ENCODE data around the gene RNF167.
A peak's percentile ranks its signal among the peaks of the same experiment; 100 is the strongest.

RNF167 gene

GRCh38 chr17:4969047-4969550 is 29.0 kb downstream of the RNF167 start:
- Mint-ChIP-seq H3K4me3 (no peak overlapping the region), H3K9me3 (no peaks in the 10 kb centered on the region), H3K4me1 (peaks cover 16% of the 10 kb centered on the region), H3K36me3 (no peaks in the 10 kb centered on the region), H3K27ac (no peak overlapping the region)
- ATAC-seq (peak; percentile 65), DNase-seq (ENCODE audit: low spot score in 2 of 2) (peak; percentile 39 to 81)

DNA sequence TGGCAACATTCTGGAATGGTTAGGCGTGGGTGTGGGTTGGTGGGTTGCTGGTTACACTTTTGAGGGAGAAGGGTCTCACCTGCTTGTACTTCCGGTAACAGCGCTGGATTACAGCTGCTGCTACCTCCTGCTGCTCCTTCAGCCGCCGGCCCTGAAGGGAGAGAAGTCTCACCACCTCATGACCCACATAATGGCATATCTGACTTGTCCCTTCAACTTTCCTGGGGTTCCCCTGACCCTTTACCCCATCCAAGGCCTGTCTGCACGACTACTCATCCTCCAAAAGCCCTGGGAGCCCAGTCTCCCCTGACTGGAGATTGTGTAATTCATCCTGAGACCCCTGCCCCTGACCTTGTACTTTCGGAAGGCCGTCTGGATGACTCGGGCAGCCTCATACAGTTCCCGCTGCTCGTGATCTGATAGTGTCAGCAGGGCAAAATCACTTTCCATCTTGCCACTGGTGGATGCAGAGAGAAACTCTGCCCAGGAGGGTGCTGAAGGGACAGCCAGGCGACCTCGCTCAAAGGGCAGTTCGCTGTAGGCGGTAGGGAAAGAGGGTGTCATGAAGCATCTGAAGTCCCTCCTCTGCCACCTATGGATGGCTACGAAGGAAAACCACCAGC is 29.6 kb downstream of the RNF167 start:
- DNase-seq (ENCODE audit: low spot score in 2 of 2) (peak; percentile 38 to 80), ATAC-seq (peak; percentile 40)
- H3K9me3 Mint-ChIP-seq: no peaks in the 10 kb centered on the region
- no peaks in the 10 kb centered on the region for H3K36me3 Mint-ChIP-seq
- H3K4me1 Mint-ChIP-seq: peaks cover 16% of the 10 kb centered on the region
- H3K4me3 Mint-ChIP-seq: no peak overlapping the region
- H3K27ac Mint-ChIP-seq: no peak overlapping the region

DNA sequence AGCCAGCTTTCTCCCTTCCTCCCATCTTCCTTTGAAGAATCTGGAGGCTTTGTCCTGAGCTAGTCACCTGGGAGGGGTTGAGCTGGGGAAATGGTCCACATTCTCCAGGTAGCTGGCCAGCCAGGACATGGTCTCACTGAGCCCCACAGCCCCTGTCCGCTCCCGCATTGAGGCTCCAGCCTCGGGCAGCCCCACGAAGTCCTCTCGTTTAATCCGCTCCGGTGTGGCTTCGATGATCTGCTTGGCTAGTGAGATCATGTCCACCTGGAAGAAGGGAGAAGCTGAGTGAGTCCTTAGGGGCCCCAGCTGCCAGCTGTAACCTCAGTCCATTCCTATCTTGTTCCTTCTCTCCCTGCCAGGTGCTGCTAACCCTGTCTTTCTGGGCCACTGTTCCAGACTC is 30.2 kb downstream of the RNF167 start:
- H3K4me3 Mint-ChIP-seq: no peak overlapping the region
- H3K36me3 Mint-ChIP-seq: no peaks in the 10 kb centered on the region
- H3K4me1 Mint-ChIP-seq: peaks cover 17% of the 10 kb centered on the region
- no peak overlapping the region for H3K27ac Mint-ChIP-seq
- ATAC-seq (no peak), DNase-seq (ENCODE audit: low spot score in 2 of 2) (no peak)
- no peaks in the 10 kb centered on the region for H3K9me3 Mint-ChIP-seq

DNA sequence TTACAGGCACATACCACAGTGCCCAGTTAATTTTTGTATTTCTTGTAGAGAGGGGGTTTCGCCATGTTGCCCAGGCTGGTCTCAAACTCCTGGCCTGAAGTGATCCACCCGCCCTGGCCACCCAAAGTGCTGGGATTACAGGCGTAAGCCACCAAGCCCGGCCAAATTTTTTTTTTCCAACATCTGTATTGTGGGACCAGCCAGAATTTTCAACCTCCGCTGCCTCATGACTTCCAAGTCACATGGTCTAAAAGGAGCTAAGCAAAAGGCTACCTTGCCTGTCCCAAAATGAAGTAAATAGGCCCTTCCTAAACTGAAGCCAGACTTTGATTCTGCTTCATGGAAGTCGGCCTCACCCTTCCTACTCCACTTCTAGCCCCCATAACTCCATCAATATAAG is 31.8 kb downstream of the RNF167 start:
- H3K4me1 Mint-ChIP-seq: peaks cover 9% of the 10 kb centered on the region
- H3K27ac Mint-ChIP-seq: peak overlapping the region; percentile 24
- no peaks in the 10 kb centered on the region for H3K9me3 Mint-ChIP-seq
- ATAC-seq: no peak
- H3K4me3 Mint-ChIP-seq: no peak overlapping the region
- no peaks in the 10 kb centered on the region for H3K36me3 Mint-ChIP-seq
- no peak for DNase-seq (ENCODE audit: low spot score in 2 of 2)

DNA sequence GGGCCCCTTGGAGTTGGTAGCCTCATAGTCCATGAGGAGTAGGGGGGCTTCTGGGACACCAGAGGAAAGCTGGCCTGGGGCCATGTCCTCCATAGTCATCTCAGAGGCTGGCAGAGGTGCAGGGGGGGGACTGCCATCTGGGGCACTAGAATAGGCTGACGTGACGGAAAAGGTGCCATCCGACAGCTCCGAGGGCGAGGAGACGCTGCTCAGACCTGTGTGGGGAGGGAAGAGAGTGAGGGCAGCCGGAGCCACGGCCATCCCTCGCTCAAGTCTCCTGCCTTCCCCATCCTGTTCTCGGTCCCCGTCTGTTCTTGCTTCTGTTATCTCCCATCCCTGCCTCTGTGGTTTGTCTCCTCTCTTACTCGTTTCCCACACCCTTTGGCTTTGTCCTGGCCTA is 32.3 kb downstream of the RNF167 start:
- H3K36me3 Mint-ChIP-seq: no peaks in the 10 kb centered on the region
- ATAC-seq (no peak), DNase-seq (ENCODE audit: low spot score in 2 of 2) (no peak)
- peak overlapping the region; percentile 24 for H3K27ac Mint-ChIP-seq
- H3K4me3 Mint-ChIP-seq: no peak overlapping the region
- no peaks in the 10 kb centered on the region for H3K9me3 Mint-ChIP-seq
- H3K4me1 Mint-ChIP-seq: peaks cover 9% of the 10 kb centered on the region

DNA sequence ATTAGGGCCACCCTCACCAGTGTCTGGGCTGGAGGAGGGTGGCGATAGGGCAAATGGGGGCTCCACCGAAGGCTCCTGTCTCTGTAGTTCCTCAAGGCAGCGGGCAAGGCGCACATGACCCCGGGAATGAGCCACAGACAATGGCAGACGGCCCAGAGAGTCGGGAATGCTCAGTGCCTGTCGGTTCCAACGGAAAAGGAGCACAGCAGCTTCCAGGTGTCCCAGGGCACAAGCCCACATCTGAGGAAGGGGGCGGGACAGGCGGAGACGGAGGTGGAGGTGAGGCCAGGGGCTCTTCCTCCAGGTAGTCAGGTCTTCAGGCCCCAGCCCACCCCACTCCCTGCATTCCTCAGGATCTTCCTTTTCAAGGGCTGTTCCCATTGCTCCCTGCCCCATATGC is 32.7 kb downstream of the RNF167 start:
- no peaks in the 10 kb centered on the region for H3K36me3 Mint-ChIP-seq

GRCh38 chr17:4973256-4974114 is 33.4 kb downstream of the RNF167 start:
- Mint-ChIP-seq H3K4me1 (peaks cover 9% of the 10 kb centered on the region), H3K9me3 (no peaks in the 10 kb centered on the region), H3K27ac (peak overlapping the region; percentile 24), H3K4me3 (no peak overlapping the region), H3K36me3 (no peaks in the 10 kb centered on the region)
- DNase-seq (ENCODE audit: low spot score in 2 of 2) (no peak), ATAC-seq (no peak)

More for the DNA sequence above, 32.7 kb downstream of the RNF167 start:
- Mint-ChIP-seq H3K4me3 (no peak overlapping the region), H3K9me3 (no peaks in the 10 kb centered on the region), H3K4me1 (peaks cover 9% of the 10 kb centered on the region), H3K27ac (peak overlapping the region; percentile 24)
- DNase-seq (ENCODE audit: low spot score in 2 of 2): no peak
- ATAC-seq: no peak

GRCh38 chr17:4974115-4974670 is 34.1 kb downstream of the RNF167 start:
- Mint-ChIP-seq H3K4me1 (peaks cover 10% of the 10 kb centered on the region), H3K9me3 (no peaks in the 10 kb centered on the region), H3K27ac (peak overlapping the region; percentile 24), H3K36me3 (no peaks in the 10 kb centered on the region), H3K4me3 (no peak overlapping the region)
- ATAC-seq (no peak), DNase-seq (ENCODE audit: low spot score in 2 of 2) (no peak)

DNA sequence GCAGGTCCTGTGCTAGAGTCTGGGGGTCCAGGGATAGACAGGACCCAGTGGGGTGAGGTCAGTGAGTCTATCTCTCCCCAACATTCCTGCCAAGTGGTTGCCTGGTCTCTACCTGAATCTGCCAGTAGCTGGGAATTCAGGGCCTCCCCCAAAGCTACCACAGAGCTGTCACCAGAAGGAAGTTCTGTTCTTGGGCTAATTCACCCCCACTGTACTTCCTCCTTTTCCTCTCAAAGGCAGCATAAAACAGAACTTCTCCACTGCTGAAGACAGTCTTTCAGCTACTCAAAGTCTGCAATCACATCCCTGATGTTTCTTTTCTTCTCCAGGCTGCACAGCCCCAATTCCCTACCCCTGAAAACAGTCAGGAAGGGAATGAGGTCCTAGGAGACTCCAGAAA is 38.7 kb downstream of the RNF167 start:
- Mint-ChIP-seq H3K9me3 (no peaks in the 10 kb centered on the region), H3K27ac (no peak overlapping the region), H3K4me1 (peaks cover 47% of the 10 kb centered on the region), H3K4me3 (no peak overlapping the region), H3K36me3 (peaks cover 32% of the 10 kb centered on the region)
- no peak for DNase-seq (ENCODE audit: low spot score in 2 of 2)
- no peak for ATAC-seq

DNA sequence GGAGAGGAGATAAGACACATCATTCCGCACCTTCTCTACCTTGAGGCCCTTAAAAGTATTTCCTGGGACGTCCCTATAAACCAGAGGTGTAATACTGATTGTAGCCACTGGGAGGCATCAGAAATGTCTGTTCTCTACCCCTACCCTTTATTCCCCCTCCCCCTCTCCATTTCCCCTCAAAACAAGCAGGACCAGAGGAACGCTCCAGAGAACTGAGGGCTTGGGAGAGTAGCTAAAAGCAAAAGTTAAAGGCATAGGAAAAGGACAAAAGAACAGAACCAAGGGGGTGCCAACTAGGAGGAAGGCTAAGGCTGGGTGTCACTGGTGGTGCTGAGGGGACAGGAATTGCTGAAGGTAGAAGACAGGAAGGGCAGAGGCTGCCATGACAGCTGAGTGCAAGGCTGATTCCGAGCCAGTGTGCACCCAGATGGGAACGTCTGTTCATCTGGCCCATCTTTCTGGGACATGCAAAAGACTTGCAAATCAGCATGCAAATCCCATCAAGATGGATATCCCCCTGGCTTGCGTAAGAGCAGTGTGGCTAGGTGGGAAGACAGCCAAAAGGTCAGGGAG is 40.7 kb downstream of the RNF167 start:
- H3K4me3 Mint-ChIP-seq: no peak overlapping the region
- no peaks in the 10 kb centered on the region for H3K9me3 Mint-ChIP-seq
- H3K27ac Mint-ChIP-seq: peak overlapping the region; percentile 48
- peaks cover 49% of the 10 kb centered on the region for H3K36me3 Mint-ChIP-seq
- peaks cover 40% of the 10 kb centered on the region for H3K4me1 Mint-ChIP-seq
- DNase-seq (ENCODE audit: low spot score in 2 of 2) (peak; percentile 38 to 76), ATAC-seq (peak; percentile 76)

GRCh38 chr17:4982305-4982704 is 42.2 kb downstream of the RNF167 start:
- no peak for ATAC-seq
- Mint-ChIP-seq H3K4me1 (peaks cover 53% of the 10 kb centered on the region), H3K9me3 (no peaks in the 10 kb centered on the region), H3K36me3 (peaks cover 55% of the 10 kb centered on the region), H3K27ac (peak overlapping the region; percentile 74), H3K4me3 (no peak overlapping the region)
- no peak for DNase-seq (ENCODE audit: low spot score in 2 of 2)

- Mint-ChIP-seq H3K4me1 (peaks cover 59% of the 10 kb centered on the region), H3K9me3 (no peaks in the 10 kb centered on the region), H3K27ac (peak overlapping the region; percentile 96)
Observed at GRCh38 chr17:4986403-4986802, 46.3 kb downstream of the RNF167 start.

DNA sequence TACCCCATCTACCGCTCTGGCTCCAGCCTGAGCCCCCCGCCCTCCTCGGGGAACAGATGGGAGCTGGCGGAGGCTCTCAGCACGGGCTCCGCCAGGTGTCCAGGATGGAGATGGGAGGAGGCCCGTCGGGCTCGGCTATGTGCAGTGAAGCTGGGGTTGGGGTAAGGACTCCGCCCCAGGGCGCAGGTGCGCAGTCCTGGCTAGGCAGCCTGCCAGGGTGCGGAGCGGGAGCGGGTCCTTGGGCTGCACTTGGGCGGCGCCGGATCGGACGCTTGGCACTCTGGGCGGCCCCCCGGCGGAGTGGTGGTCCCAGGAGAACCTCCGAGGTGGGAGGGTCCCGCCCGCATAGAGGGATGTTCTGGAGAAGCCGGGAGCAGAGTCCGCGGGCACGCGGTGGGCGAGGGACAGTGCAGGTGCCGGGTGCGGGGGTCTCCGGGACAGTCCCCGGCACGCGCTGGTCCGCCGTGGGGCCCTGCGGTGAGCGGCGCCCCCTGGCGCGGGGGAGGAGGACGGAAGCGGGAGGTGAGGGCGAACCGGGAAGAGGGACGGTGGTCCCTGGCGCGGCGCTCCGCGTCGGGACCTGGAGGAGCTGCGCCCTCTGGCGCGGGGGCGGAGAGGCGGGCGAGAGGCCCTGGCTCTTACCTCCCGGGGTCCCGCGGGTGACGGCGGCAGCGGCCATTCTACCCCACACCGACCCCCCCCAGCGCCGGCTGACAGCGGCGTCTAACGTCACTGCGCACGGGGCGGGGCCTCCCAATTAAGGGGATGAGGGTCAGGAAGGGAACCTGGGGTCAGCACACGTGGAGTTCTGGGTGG is 47.1 kb downstream of the RNF167 start, which contains the start of gene CAMTA2:
Gene CAMTA2 (minus strand): TSS at position 725 of the 816 bp plus-strand sequence. CDS start 1,453 bp downstream, outside the sequence.
- peak within 1 kb of the TSS; percentile 96 for H3K27ac Mint-ChIP-seq
- peak; percentile 91 for ATAC-seq

More at GRCh38 chr17:4986403-4986802, 46.3 kb downstream of the RNF167 start:
- H3K4me3 Mint-ChIP-seq: peak overlapping the region; percentile 96
- ATAC-seq (no peak), DNase-seq (ENCODE audit: low spot score in 2 of 2) (no peak)
- H3K36me3 Mint-ChIP-seq: peaks cover 50% of the 10 kb centered on the region

GRCh38 chr17:4987767-4988567 is 47.9 kb downstream of the RNF167 start:
- H3K36me3 Mint-ChIP-seq: peaks cover 35% of the 10 kb centered on the region
- DNase-seq (ENCODE audit: low spot score in 2 of 2) (no peak), ATAC-seq (peak; percentile 3)
- H3K4me1 Mint-ChIP-seq: peaks cover 49% of the 10 kb centered on the region
- peak overlapping the region; percentile 96 for H3K27ac Mint-ChIP-seq
- peak overlapping the region; percentile 96 for H3K4me3 Mint-ChIP-seq
- no peaks in the 10 kb centered on the region for H3K9me3 Mint-ChIP-seq

More for the DNA sequence above, 47.1 kb downstream of the RNF167 start, which contains the start of gene CAMTA2:
- H3K4me1 Mint-ChIP-seq: peaks cover 57% of the 10 kb centered on the region
- peak; percentile 75 to 94 for DNase-seq (ENCODE audit: low spot score in 2 of 2)
- no peaks in the 10 kb centered on the region for H3K9me3 Mint-ChIP-seq
- peaks cover 43% of the 10 kb centered on the region for H3K36me3 Mint-ChIP-seq
- peak within 1 kb of the TSS; percentile 96 for H3K4me3 Mint-ChIP-seq
